Esophagus muscularis mucosa (tissue), 4 donors: ENCODE data around the gene KCNAB1.

Experiments used
- CTCF ChIP-seq, 3 experiments: fragments of 200-600 bp in 2 of 3; fragments of 450-650 bp in 1 of 3; sonication (generic) in 2 of 3; IDR thresholded peaks; one replicate each; pipeline ENCODE4 v1.5.1; 2017 to 2019; ENCODE audit warnings: antibody characterized with exemption in 3 of 3, mild to moderate bottlenecking in 2 of 3, moderate library complexity in 1 of 3
- EP300 ChIP-seq: sonication (generic); formaldehyde crosslinking; IDR thresholded peaks from one replicate; pipeline ENCODE4 v1.6.1; 2017; ENCODE audit warnings: antibody characterized with exemption
- POLR2A ChIP-seq: fragments of 450-650 bp; IDR thresholded peaks from one replicate; pipeline ENCODE4 v1.6.1; 2017; ENCODE audit warnings: antibody characterized with exemption, moderate library complexity, mild to moderate bottlenecking, low read depth
- POLR2AphosphoS5 ChIP-seq, 2 donors: sonication (generic); formaldehyde crosslinking; IDR thresholded peaks; one replicate each; pipeline ENCODE4 v1.6.1; 2017; ENCODE audit warnings: antibody characterized with exemption in 2 of 2

GRCh38 chr3:156543043-156543555 lies 422.7 kb downstream of the KCNAB1 start:
- no peak for TF ChIP-seq POLR2A
- TF ChIP-seq CTCF (IDR thresholded peaks at IDR 0.05) = no peak
- no peak for TF ChIP-seq POLR2AphosphoS5 (IDR thresholded peaks at IDR 0.05)
- TF ChIP-seq EP300 = no peak
